PC-3 (cell line): Measurements from ENCODE around the gene RHBG.

ENCODE experiments used
- CTCF ChIP-seq: fragments of 300-600 bp; sonication (generic); conservative IDR thresholded peaks from 2 replicates; pipeline ENCODE4 v1.5.1; 2017; ENCODE audit warnings: antibody characterized with exemption, low read depth, mild to moderate bottlenecking, low read length
- EZH2 ChIP-seq: fragments of 300-600 bp; sonication (generic); IDR thresholded peaks from one replicate; pipeline ENCODE4 v1.6.1; 2017; ENCODE audit warnings: antibody characterized with exemption, mild to moderate bottlenecking, low read length; ENCODE audit not compliant: unreplicated experiment

GRCh38 chr1:156399355-156400125, 30.5 kb downstream of the RHBG start:
- TF ChIP-seq EZH2 (no peak), CTCF (no peak)
